B cell (primary cell): ENCODE results near the gene NFKBIA. TPM values are rescaled to one million over a fixed set of nuclear protein-coding genes. Genes with fewer than 3 reads are reported as not detected.
"Not testable (repeated sequence)": the region's sequence is repeated elsewhere in the genome, so short reads cannot be mapped to it uniquely, and the experiment has no call there.

Source experiments
- ATAC-seq: fragments of 200-7000 bp; cut with Tn5 transposase; one replicate; pipeline ENCODE4 v1.10.0; 2021; ENCODE audit warnings: low read depth, mild to moderate bottlenecking, moderate number of reproducible peaks, moderate library complexity
- CTCF ChIA-PET: fragments of 350-600 bp; sonication (Branson Sonifier 250); formaldehyde crosslinking; loops from one replicate; lab custom pipeline; 2021; ENCODE audit warnings: antibody characterized with exemption, inconsistent platforms; lab: Charles Lee
- POLR2A ChIA-PET: fragments of 350-600 bp; sonication (Branson Sonifier 250); formaldehyde crosslinking; loops from one replicate; lab custom pipeline; 2021; ENCODE audit warnings: antibody characterized with exemption; lab: Charles Lee
- DNase-seq: peaks from one replicate; pipeline ENCODE4 v3.0.0; 2013
- H2AFZ ChIP-seq: 2 replicates; pipeline ENCODE4 v1.6.1; 2012; ENCODE audit warnings: mild to moderate bottlenecking, low read depth, low read length; ENCODE audit not compliant: insufficient read depth, poor library complexity, severe bottlenecking
- H3K27ac ChIP-seq, 2 donors: 1 replicate in 1 of 2; 2 replicates in 1 of 2; pipeline ENCODE4 v1.5.1; 2012 to 2013; ENCODE audit warnings: low read length in 2 of 2, mild to moderate bottlenecking in 2 of 2, moderate library complexity in 1 of 2
- H3K27me3 ChIP-seq, 4 experiments: fragments of 200-600 bp in 1 of 4; sonication (generic) in 1 of 4; replicated peaks in 1 of 4; 1 replicate in 2 of 4; 2 replicates in 2 of 4; pipeline versions ENCODE4 v1.6.1 to v1.7.0; 2013 to 2016; ENCODE audit warnings: low read length in 3 of 4, mild to moderate bottlenecking in 2 of 4, mixed read lengths in 1 of 4, moderate library complexity in 1 of 4; ENCODE audit not compliant: insufficient read depth in 4 of 4, control insufficient read depth in 3 of 4; ENCODE audit errors: control extremely low read depth in 1 of 4
- H3K36me3 ChIP-seq, 2 experiments: replicated peaks in 1 of 2; 1 replicate in 1 of 2; 2 replicates in 1 of 2; pipeline versions ENCODE4 v1.6.1 to v1.7.1; 2013; ENCODE audit warnings: low read length in 1 of 2; ENCODE audit not compliant: insufficient read depth in 2 of 2, control insufficient read depth in 1 of 2; ENCODE audit errors: control extremely low read depth in 1 of 2, extremely low read depth in 1 of 2
- H3K4me1 ChIP-seq, 2 donors: fragments of 200-600 bp in 1 of 2; sonication (generic) in 1 of 2; 1 replicate in 1 of 2; 2 replicates in 1 of 2; pipeline versions ENCODE4 v1.5.1 to v1.6.1; 2013 to 2017; ENCODE audit warnings: low read length in 2 of 2; ENCODE audit not compliant: control insufficient read depth in 2 of 2, insufficient read depth in 2 of 2
- H3K4me2 ChIP-seq: replicated peaks from 2 replicates; pipeline ENCODE3; 2012; ENCODE audit warnings: mild to moderate bottlenecking, low read depth, low read length; ENCODE audit not compliant: poor library complexity, severe bottlenecking
- H3K4me3 ChIP-seq, 5 experiments: fragments of 200-600 bp in 1 of 5; sonication (generic) in 1 of 5; 1 replicate in 3 of 5; 2 replicates in 2 of 5; pipeline versions ENCODE4 v1.5.1 to v1.7.0; 2011 to 2016; ENCODE audit warnings: low read length in 4 of 5, mild to moderate bottlenecking in 4 of 5, low read depth in 2 of 5, control low read depth in 1 of 5, moderate library complexity in 1 of 5; ENCODE audit not compliant: insufficient read depth in 1 of 5; ENCODE audit errors: control extremely low read depth in 1 of 5, extremely low read depth in 1 of 5
- H3K79me2 ChIP-seq: fragments of 200-600 bp; sonication (generic); one replicate; pipeline ENCODE4 v1.6.0; 2016; ENCODE audit warnings: low read length; ENCODE audit not compliant: control insufficient read depth, insufficient read depth
- H3K9ac ChIP-seq: fragments of 200-600 bp; sonication (generic); 2 replicates; pipeline ENCODE4 v1.6.1; 2017; ENCODE audit warnings: mild to moderate bottlenecking, low read length, moderate library complexity
- H3K9me3 ChIP-seq, 3 donors: one replicate each; pipeline versions ENCODE4 v1.6.1 to v1.7.1; 2013; ENCODE audit warnings: low read length in 2 of 3; ENCODE audit not compliant: control insufficient read depth in 2 of 3, insufficient read depth in 1 of 3; ENCODE audit errors: control extremely low read depth in 1 of 3
- H4K20me1 ChIP-seq: 2 replicates; pipeline ENCODE4 v1.6.0; 2012; ENCODE audit warnings: mild to moderate bottlenecking, low read length; ENCODE audit not compliant: insufficient read depth, control insufficient read depth, poor library complexity, severe bottlenecking
- H3K27ac Mint-ChIP-seq: one replicate; pipeline ENCODE4 v1.8.0; 2021; ENCODE audit warnings: mixed read lengths
- H3K27me3 Mint-ChIP-seq: one replicate; pipeline ENCODE4 v1.8.0; 2021; ENCODE audit warnings: mixed read lengths
- H3K4me1 Mint-ChIP-seq: one replicate; pipeline ENCODE4 v1.8.0; 2021; ENCODE audit warnings: mixed read lengths
- H3K4me3 Mint-ChIP-seq: one replicate; pipeline ENCODE4 v1.8.0; 2021; ENCODE audit warnings: mixed read lengths
- H3K9me3 Mint-ChIP-seq: one replicate; pipeline ENCODE4 v1.8.0; 2022; ENCODE audit warnings: mixed read lengths; ENCODE audit not compliant: insufficient read depth
- EZH2 ChIP-seq: IDR thresholded peaks from 2 replicates; pipeline ENCODE4 v1.6.1; 2012; ENCODE audit warnings: borderline replicate concordance, low read depth, mild to moderate bottlenecking, moderate library complexity, low read length; ENCODE audit not compliant: insufficient read depth, poor library complexity, severe bottlenecking
- WGBS: methylation state at CpG from one replicate; pipeline ENCODE4 v1.1.5; 2013; ENCODE audit warnings: missing lambda C conversion rate; ENCODE audit not compliant: insufficient coverage; 5-methylcytosine and 5-hydroxymethylcytosine counted together
- intact Hi-C: fragments of 100-400 bp; cut with micrococcal nuclease; formaldehyde crosslinking; loops from one replicate; pipeline ENCODE4 v1.10.0; 2022
- polyA plus RNA-seq: library from polyadenylated mRNA; depleted of rRNA; stranded (reverse); fragments of >200 nt; gene quantifications from 2 replicates; pipeline ENCODE4 v1.2.3, GENCODE V29; 2012
- total RNA-seq, 2 donors: library from RNA; stranded (reverse); fragments of 120-200 nt in 1 of 2; gene quantifications; 1 replicate in 1 of 2; 2 replicates in 1 of 2; pipeline versions ENCODE4 v1.2.3 to v1.2.4, GENCODE V29; 2013 to 2022
- TF ChIP-seq, protein P1 (sequence below): fragments of 200-600 bp; IDR thresholded peaks from one replicate; pipeline ENCODE4 v1.8.0; 2022; ENCODE audit warnings: antibody characterized with exemption, mild to moderate bottlenecking

Gene NFKBIA
- total and polyA plus RNA-seq, 2 donors (not counting 1 experiment from before 2014, with no cell fraction given) = 308 to 3,195 TPM

GRCh38 chr14:35441160-35441559, 36.6 kb upstream of the NFKBIA start:
- Histone ChIP-seq H3K27me3 (no peaks in the 10 kb centered on the region), H3K36me3 (no peaks in the 10 kb centered on the region), H3K4me1 (peaks cover 6 to 7% of the 10 kb centered on the region in 2 donors), H3K79me2 (no peaks in the 10 kb centered on the region), H3K4me2 (no peak overlapping the region), H3K9ac (no peak overlapping the region), H2AFZ (no peak overlapping the region), H3K4me3 (no peak overlapping the region), H3K27ac (no peak overlapping the region), H4K20me1 (no peaks in the 10 kb centered on the region), H3K9me3 (peaks cover 0 to 3% (median 2%) of the 10 kb centered on the region in 3 donors)
- Mint-ChIP-seq H3K4me3 (no peak overlapping the region), H3K27ac (no peak overlapping the region), H3K4me1 (peaks cover 10% of the 10 kb centered on the region), H3K9me3 (no peaks in the 10 kb centered on the region), H3K27me3 (peaks cover 13% of the 10 kb centered on the region)
- ChIA-PET POLR2A (no interaction called here), CTCF (no interaction called here)
- WGBS = 80% methylated on average over 1 of the region's 4 CpGs
- intact Hi-C loops = no loop called here
- ATAC-seq (no peak), DNase-seq (no peak)
- TF ChIP-seq, protein P1, sequence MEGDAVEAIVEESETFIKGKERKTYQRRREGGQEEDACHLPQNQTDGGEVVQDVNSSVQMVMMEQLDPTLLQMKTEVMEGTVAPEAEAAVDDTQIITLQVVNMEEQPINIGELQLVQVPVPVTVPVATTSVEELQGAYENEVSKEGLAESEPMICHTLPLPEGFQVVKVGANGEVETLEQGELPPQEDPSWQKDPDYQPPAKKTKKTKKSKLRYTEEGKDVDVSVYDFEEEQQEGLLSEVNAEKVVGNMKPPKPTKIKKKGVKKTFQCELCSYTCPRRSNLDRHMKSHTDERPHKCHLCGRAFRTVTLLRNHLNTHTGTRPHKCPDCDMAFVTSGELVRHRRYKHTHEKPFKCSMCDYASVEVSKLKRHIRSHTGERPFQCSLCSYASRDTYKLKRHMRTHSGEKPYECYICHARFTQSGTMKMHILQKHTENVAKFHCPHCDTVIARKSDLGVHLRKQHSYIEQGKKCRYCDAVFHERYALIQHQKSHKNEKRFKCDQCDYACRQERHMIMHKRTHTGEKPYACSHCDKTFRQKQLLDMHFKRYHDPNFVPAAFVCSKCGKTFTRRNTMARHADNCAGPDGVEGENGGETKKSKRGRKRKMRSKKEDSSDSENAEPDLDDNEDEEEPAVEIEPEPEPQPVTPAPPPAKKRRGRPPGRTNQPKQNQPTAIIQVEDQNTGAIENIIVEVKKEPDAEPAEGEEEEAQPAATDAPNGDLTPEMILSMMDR = no peak
- TF ChIP-seq EZH2 = no peak

DNA sequence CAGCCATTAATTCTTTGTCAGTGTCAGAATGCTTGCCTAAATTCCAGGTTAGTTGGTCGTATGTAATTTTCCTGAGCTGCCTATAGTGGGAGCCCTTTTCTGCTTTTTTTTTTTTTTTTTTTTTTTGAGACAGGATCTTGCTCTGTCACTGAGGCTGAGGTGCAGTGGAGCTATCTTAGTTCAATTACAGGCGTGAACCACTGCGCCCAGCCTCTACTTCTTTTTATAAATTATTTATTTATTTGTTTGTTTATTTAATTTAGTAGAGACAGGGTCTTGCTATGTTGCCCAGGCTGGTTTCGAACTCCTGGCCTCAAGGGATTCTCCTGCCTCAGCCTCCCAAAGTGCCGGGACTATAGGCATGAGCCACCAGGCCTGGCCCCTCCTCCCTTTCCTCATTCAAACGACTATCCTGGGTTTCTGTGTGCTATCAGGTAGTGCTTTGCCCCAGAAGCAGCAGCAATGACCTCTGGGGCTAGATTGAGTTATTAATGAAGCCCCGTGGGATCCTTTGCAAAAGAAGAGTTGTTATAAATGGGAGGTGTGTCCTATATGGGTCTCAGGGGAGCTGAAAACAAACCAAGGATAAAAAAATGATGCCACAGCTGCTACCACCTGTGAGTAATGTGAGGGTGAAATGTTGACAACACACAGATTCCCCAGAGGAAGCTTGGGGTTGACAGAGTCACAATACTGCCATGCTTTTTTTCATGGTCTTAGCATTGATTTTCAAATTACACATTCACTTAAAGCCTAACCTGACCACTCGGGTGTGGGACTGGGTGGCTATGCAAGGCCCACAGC, 34.6 kb upstream of the NFKBIA start:
- Histone ChIP-seq H4K20me1 (no peaks in the 10 kb centered on the region), H3K36me3 (no peaks in the 10 kb centered on the region), H3K79me2 (no peaks in the 10 kb centered on the region), H3K4me2 (no peak overlapping the region), H3K9me3 (peaks cover 0 to 3% (median 0%) of the 10 kb centered on the region in 3 donors), H3K4me1 (peaks cover 6 to 7% of the 10 kb centered on the region in 2 donors), H3K4me3 (no peak overlapping the region), H3K27ac (no peak overlapping the region), H3K27me3 (no peaks in the 10 kb centered on the region), H3K9ac (no peak overlapping the region), H2AFZ (no peak overlapping the region)
- peak; percentile 87 for ATAC-seq
- peaks cover 10% of the 10 kb centered on the region for H3K4me1 Mint-ChIP-seq
- DNase-seq = peak; percentile 13
- intact Hi-C loops = no loop called here
- no peaks in the 10 kb centered on the region for H3K9me3 Mint-ChIP-seq
- H3K27ac Mint-ChIP-seq = no peak overlapping the region
- no peak overlapping the region for H3K4me3 Mint-ChIP-seq
- H3K27me3 Mint-ChIP-seq = peaks cover 3% of the 10 kb centered on the region
- TF ChIP-seq EZH2 = no peak
- TF ChIP-seq, protein P1 = peak; percentile 54
- POLR2A ChIA-PET = interaction anchor here (1.2 kb wide), 1 partner anchor 35 kb away, joined by 4 read pairs; the partner anchor contains the start of gene NFKBIA
- CTCF ChIA-PET = interaction anchor here (0.6 to 2.7 kb wide), 7 partner anchors 27 to 338 kb away, joined by 3 to 14 read pairs (median 3); no protein-coding TSS in a partner anchor
- WGBS = 37% methylated on average over 5 of the region's 8 CpGs

- H3K4me1 Mint-ChIP-seq, H3K4me1 ChIP-seq, H2AFZ ChIP-seq, H4K20me1 ChIP-seq, H3K9ac ChIP-seq, DNase-seq, H3K9me3 Mint-ChIP-seq, H3K9me3 ChIP-seq, H3K4me3 ChIP-seq, H3K4me3 Mint-ChIP-seq, H3K4me2 ChIP-seq, intact Hi-C loops, ATAC-seq, H3K27me3 ChIP-seq, H3K79me2 ChIP-seq, H3K27ac ChIP-seq, H3K27me3 Mint-ChIP-seq, H3K27ac Mint-ChIP-seq, H3K36me3 ChIP-seq: not testable (repeated sequence)
- POLR2A ChIA-PET = interaction anchor here (1.2 kb wide), 1 partner anchor 35 kb away, joined by 4 read pairs; the partner anchor contains the start of gene NFKBIA
- CTCF ChIA-PET = interaction anchor here (1.1 to 2.7 kb wide), 5 partner anchors 16 to 297 kb away, joined by 3 to 14 read pairs (median 4); no protein-coding TSS in a partner anchor
- 95% methylated on average over 4 of the region's 9 CpGs for WGBS
Measured at GRCh38 chr14:35438492-35438891, 33.9 kb upstream of the NFKBIA start.
